Measurements from ENCODE around the gene PRAMEF33.
"Not testable (repeated sequence)": the region's sequence is repeated elsewhere in the genome, so short reads cannot be mapped to it uniquely, and the experiment has no call there.

PRAMEF33 gene, protein sequence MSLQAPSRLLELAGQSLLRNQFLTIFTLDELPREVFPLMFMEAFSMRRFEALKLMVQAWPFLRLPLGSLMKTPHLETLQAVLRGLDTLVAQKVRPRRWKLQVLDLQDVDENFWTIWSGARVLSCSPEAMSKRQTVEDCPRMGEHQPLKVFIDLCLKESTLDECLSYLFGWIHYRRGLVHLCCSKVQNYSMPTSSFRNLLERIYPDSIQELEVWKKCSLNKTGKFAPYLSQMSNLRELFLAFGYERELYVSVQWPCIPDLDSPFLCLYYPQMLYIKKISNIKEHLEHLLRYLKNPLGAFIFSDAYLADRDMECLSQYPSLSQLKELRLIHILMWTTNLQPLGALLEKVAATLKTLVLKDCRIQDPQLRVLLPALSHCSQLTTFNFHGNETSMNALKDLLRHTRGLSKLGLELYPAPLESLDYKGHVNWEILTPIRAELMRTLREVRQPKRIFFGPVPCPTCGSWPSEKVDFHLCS

DNA sequence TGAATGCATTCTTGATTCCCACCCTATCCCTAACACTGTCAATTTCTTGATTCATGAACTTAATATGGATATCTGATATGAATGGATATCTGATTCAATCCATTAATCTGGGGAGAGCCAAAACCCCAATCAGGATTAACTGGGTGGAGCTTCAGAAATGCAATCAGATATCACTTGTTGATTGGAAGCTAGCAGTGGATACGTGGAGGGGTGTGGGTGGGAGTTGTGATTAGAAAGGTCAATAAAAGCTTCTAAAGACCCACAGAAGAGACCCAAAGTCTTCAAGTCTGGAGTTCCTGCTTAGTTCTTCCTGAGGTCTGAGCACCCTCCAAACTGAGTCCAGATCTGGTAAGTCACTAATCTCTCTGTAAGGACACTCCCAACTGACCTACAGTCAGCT is at the start of gene PRAMEF33:
TSS of gene PRAMEF33 (plus strand) at position 301 of the 400 bp plus-strand sequence. CDS start 2,416 bp downstream, outside the sequence.
- DNase-seq: not testable (repeated sequence)

- DNase-seq: not testable (repeated sequence)
These were observed 49.4 kb upstream of the PRAMEF33 start, which contains the start of gene PRAMEF5 for GRCh38 chr1:13253898-13254297. PRAMEF5 (plus strand) TSS chr1:13254198; CDS start chr1:13259269, 5,071 bp downstream.

GRCh38 chr1:13265124-13265523 is 38.2 kb upstream of the PRAMEF33 start:
- not testable (repeated sequence) for DNase-seq

DNA sequence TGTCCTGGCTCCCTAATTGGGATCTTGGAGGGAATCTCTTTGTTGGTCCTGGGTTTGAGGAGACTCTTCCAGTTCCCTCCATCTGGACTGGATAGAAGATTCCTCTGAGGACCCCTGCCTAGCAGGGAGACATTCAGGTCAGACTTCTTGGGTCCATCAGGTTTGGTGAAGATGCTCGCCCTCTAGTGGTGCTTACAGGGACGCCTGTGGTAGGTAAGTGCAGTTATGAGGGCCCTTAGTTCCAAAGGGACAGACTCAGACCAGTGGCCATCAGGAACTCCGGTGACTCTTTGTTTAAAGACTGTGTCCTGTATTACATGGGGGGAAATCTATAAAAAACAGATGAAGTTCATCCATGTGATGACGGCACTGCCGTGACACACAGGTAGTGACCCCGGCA is 26.3 kb upstream of the PRAMEF33 start:
- DNase-seq: not testable (repeated sequence)

DNA sequence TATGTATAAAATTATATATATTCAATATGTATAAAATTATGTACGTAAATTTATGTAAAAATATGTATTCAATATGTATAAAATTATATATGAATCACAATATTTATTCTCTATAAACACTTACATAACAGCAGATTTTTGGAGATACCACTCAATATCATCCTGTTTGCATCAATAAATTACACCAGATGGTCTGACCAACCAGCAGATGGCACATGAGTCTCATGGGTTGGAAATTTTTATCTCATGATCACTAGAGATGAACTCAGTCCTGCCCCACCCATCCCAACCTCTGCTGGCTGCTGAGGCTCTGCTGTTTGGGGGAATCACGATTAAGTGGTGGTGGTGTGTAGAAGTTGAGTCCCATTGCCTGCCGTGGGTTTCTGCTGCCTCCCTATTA is 23.7 kb upstream of the PRAMEF33 start:
- DNase-seq: not testable (repeated sequence)

DNA sequence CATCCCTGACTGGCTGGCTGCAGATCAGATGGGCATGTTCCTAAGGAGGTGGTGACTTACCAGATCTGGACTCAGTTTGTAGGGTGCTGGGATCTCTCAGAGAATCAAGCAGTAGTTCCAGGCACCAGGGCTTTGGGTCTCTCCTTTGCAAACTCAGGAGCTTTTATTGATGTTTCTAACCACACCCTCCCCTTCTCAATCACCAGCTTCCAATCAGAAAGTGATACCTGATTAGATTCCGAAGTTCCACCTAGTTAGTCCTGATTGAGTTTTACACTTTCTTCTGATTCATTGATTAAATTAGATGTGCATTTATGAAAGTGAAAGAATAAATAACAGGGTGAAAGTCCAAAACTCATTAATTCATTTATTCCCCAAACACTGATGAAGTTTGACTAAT is 18.3 kb upstream of the PRAMEF33 start, which contains the start of gene PRAMEF8:
TSS of gene PRAMEF8 (minus strand) at position 101 of the 400 bp plus-strand sequence. CDS start 1,046 bp downstream, outside the sequence.
- DNase-seq: not testable (repeated sequence)

- DNase-seq: not testable (repeated sequence)
These were observed 14.3 kb upstream of the PRAMEF33 start for GRCh38 chr1:13289030-13289429.

DNA sequence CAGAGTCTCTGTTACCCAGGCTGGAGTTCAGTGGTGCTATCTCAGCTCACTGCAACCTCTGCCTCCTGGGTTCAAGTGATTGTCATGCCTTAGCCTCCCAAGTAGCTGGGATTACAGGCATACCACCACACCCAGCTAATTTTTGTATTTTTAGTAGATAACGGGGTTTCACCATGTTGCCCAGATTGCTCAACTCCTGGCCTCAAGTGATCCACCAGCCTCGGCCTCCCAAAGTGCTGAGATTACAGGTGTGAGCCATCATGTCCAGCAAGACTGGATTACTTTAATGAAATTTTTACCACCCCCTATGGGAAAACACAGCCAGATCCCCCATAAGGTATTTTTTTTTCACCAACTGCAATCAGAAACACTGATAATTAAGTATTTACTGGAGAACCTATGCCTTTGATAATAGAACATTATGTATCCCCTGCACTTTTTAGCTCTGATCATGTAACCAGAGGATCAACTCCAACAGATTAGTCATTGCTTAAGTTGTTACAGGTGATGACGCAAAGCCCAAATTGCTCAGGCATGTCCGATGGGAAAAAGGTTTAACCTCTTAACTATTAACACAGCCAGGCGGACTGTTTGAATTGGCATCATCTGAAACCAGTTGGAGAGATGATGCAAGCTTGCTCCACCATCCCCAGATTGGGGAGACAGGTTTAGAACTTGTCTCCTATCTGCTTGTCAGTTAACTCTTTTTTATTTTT is 6.0 kb upstream of the PRAMEF33 start:
- not testable (repeated sequence) for DNase-seq

DNA sequence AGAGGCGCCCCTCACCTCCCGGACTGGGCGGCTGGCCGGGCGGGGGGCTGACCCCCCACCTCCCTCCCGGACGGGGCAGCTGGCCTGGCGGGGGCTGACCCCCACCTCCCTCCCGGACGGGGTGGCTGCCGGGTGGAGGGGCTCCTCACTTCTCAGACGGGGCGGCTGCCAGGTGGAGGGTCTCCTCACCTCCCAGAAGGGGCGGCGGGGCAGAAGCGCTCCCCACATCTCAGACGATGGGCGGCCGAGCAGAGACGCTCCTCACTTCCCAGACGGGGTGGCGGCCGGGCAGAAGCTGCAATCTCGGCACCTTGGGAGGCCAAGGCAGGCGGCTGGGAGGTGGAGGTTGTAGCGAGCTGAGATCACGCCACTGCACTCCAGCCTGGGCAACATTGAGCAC is 4.6 kb upstream of the PRAMEF33 start:
- not testable (repeated sequence) for DNase-seq

DNA sequence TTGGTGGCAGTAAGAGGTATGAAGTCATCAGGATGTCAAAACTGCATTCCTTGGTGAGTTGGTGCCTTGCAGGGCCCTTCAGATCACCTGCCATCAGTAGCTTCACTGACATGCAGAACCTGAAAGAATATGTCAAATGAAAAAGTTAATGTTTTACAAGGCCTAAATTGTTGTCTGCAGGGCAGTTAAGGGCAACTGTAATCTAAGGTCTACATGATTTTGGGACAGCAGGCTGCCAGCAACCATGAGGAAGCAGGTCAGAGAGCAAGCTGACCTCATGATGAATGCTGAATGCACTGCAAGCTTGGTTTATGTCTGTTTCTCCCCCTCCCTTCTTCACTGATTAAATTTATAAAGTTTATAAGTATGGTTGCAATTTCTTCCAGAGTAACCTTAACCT is 1.1 kb upstream of the PRAMEF33 start:
- not testable (repeated sequence) for DNase-seq

- not testable (repeated sequence) for DNase-seq
These were observed 11.9 kb downstream of the PRAMEF33 start, which contains the start of gene PRAMEF15 for GRCh38 chr1:13315281-13315680. PRAMEF15 (plus strand) TSS chr1:13315581; CDS start chr1:13318408, 2,827 bp downstream.

DNA sequence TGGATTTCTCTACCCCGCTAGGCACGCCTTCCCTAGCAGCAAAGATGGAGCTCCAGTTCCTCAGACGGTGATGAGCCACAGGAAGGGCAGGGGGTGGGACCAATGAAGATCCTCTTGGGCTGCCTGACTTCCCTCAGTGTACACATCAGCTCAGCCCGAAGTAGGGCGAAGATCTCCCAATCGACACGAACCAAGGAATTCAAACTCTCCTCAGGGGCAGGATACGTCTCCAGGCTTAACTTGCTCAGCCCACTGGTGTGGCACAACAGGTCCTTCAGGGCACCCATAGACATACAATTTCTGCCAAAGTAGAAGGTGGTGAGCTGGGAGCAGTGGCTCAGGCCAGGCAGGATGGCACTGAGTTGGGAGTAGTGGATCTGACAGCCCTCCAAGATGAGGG is 39.2 kb downstream of the PRAMEF33 start:
- DNase-seq: not testable (repeated sequence)

- not testable (repeated sequence) for DNase-seq
These were observed 43.7 kb downstream of the PRAMEF33 start, which contains the start of gene PRAMEF14 for GRCh38 chr1:13347034-13347433. PRAMEF14 (minus strand) TSS chr1:13347134; CDS start chr1:13345314, 1,820 bp downstream.

- DNase-seq: not testable (repeated sequence)
These were observed 50.1 kb downstream of the PRAMEF33 start for GRCh38 chr1:13353476-13353875.

DNA sequence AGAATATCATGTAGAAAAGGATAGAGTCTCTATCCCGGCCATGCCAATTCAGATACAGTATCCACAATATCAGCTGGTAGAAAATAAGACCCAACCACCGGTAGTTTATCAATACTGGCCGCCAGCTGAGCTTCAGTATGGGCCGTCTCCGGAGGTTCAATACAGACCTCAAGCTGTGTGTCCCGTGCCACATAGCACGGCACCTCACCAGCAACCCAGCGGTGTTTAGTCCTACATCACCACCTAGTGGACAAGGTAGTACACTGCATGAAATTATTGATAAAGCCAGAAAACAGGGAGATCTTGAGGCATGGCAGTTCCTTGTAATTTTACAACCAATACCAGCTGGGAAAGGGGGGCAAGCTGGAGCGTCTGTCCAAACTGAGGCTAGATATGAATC is 51.1 kb downstream of the PRAMEF33 start:
- not testable (repeated sequence) for DNase-seq

GRCh38 chr1:13356774-13357173 is 53.4 kb downstream of the PRAMEF33 start:
- DNase-seq: peak; percentile 5

Data from NCI-H2227 treated with DMSO at 0.1 percent for 48 hours (cell line).